HG03025 (cell line): Measurements from ENCODE around the gene GUSB.
A peak's percentile ranks its signal among the peaks of the same experiment; 100 is the strongest.
"Not testable (repeated sequence)": the region's sequence is repeated elsewhere in the genome, so short reads cannot be mapped to it uniquely, and the experiment has no call there.

ENCODE experiments used
- ATAC-seq: cut with Tn5 transposase; IDR thresholded peaks from one replicate; pipeline ENCODE4 v1.9.1; 2021; ENCODE audit warnings: mild to moderate bottlenecking, moderate library complexity; ENCODE audit not compliant: unreplicated experiment, low FRiP score

The GUSB gene

GRCh38 chr7:65981965-65982792 lies at the start of gene GUSB:
GUSB (minus strand) TSS chr7:65982213; CDS start chr7:65982183, 30 bp downstream.
- ATAC-seq: peak; percentile 82

- ATAC-seq: not testable (repeated sequence)
Observed at GRCh38 chr7:66028342-66028741, 46.3 kb upstream of the GUSB start.

GRCh38 chr7:66016131-66016461 lies 34.1 kb upstream of the GUSB start:
- ATAC-seq: no peak

- no peak for ATAC-seq
Observed at GRCh38 chr7:66015440-66016130, 33.6 kb upstream of the GUSB start.

- no peak for ATAC-seq
Observed at GRCh38 chr7:66013938-66014337, 31.9 kb upstream of the GUSB start.

GRCh38 chr7:66007232-66007631 lies 25.2 kb upstream of the GUSB start:
- ATAC-seq: no peak

GRCh38 chr7:66005115-66005671 lies 23.2 kb upstream of the GUSB start:
- not testable (repeated sequence) for ATAC-seq

- not testable (repeated sequence) for ATAC-seq
Observed at GRCh38 chr7:66000823-66001417, 18.9 kb upstream of the GUSB start.

GRCh38 chr7:65994984-65995383 lies 13.0 kb upstream of the GUSB start:
- ATAC-seq: not testable (repeated sequence)

- no peak for ATAC-seq
Observed at GRCh38 chr7:65992526-65992925, 10.5 kb upstream of the GUSB start.

- not testable (repeated sequence) for ATAC-seq
Observed at GRCh38 chr7:65991829-65992228, 9.8 kb upstream of the GUSB start.

GRCh38 chr7:65989694-65990080 lies 7.7 kb upstream of the GUSB start:
- ATAC-seq: no peak

- ATAC-seq: not testable (repeated sequence)
Observed at GRCh38 chr7:65988503-65988902, 6.5 kb upstream of the GUSB start.

GRCh38 chr7:65988084-65988483 lies 6.1 kb upstream of the GUSB start:
- no peak for ATAC-seq

GRCh38 chr7:65983965-65984658 lies 2.1 kb upstream of the GUSB start:
- no peak for ATAC-seq

GRCh38 chr7:65980478-65981250 lies 1.3 kb downstream of the GUSB start:
- ATAC-seq: no peak

- ATAC-seq: no peak
Observed at GRCh38 chr7:65979583-65980477, 2.2 kb downstream of the GUSB start.

- no peak for ATAC-seq
Observed at GRCh38 chr7:65978891-65979582, 3.0 kb downstream of the GUSB start.
